ENCODE data around the gene PREP.

The PREP gene

DNA sequence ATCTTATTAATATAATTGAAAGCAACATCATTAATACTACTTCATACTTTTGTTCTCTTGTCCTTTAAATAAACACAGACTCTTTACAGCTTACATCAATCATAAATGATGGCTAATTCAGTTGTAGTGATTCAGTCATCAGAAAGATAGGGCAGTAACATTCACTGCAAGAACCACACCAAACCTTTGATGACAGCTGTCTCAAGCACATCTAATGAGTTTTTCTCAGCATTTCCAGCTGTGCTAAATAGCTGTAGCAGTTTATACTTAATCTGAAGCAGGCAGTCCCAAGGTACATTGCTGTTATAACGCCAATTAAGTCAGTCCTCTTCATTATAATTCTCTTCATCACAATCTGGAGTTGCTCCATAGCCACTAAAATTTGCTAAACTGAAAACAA lies 45.7 kb downstream of the PREP start:
- no peaks in the 10 kb centered on the region for H3K79me2 ChIP-seq (ENCODE audit: control insufficient read depth, low read length)
- H3K4me3 ChIP-seq (ENCODE audit: low read length) = no peak overlapping the region
- no peak overlapping the region for H3K27ac ChIP-seq (ENCODE audit: low read depth, low read length)
- H3K9me2 ChIP-seq (replicated peaks; ENCODE audit: control insufficient read depth, low read length) = no peaks in the 10 kb centered on the region; the same call in 1 of the 2 replicates
- H4K20me1 ChIP-seq (ENCODE audit: control insufficient read depth, insufficient read depth, low read depth, low read length) = no peaks in the 10 kb centered on the region
- peaks cover 38% of the 10 kb centered on the region for H3K36me3 ChIP-seq (ENCODE audit: control insufficient read depth, low read length)
- no peak overlapping the region for H3K4me2 ChIP-seq (ENCODE audit: low read length)
- no peaks in the 10 kb centered on the region for H3K9me3 ChIP-seq (ENCODE audit: control insufficient read depth, insufficient read depth, low read length)
- TF ChIP-seq EZH2phosphoT487 (IDR thresholded peaks at IDR 0.05; ENCODE audit: borderline replicate concordance, low read length) = no peak
- TF ChIP-seq, protein P1, sequence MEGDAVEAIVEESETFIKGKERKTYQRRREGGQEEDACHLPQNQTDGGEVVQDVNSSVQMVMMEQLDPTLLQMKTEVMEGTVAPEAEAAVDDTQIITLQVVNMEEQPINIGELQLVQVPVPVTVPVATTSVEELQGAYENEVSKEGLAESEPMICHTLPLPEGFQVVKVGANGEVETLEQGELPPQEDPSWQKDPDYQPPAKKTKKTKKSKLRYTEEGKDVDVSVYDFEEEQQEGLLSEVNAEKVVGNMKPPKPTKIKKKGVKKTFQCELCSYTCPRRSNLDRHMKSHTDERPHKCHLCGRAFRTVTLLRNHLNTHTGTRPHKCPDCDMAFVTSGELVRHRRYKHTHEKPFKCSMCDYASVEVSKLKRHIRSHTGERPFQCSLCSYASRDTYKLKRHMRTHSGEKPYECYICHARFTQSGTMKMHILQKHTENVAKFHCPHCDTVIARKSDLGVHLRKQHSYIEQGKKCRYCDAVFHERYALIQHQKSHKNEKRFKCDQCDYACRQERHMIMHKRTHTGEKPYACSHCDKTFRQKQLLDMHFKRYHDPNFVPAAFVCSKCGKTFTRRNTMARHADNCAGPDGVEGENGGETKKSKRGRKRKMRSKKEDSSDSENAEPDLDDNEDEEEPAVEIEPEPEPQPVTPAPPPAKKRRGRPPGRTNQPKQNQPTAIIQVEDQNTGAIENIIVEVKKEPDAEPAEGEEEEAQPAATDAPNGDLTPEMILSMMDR (IDR thresholded peaks at IDR 0.05; ENCODE audit: low read depth, low read length, poor library complexity, severe bottlenecking) = no peak
- H3K4me1 ChIP-seq (ENCODE audit: control insufficient read depth, low read length) = no peaks in the 10 kb centered on the region
- H3K27me3 ChIP-seq (ENCODE audit: control insufficient read depth, low read length) = no peaks in the 10 kb centered on the region
- H3F3A ChIP-seq (ENCODE audit: control insufficient read depth, insufficient read depth) = no peaks in the 10 kb centered on the region

DNA sequence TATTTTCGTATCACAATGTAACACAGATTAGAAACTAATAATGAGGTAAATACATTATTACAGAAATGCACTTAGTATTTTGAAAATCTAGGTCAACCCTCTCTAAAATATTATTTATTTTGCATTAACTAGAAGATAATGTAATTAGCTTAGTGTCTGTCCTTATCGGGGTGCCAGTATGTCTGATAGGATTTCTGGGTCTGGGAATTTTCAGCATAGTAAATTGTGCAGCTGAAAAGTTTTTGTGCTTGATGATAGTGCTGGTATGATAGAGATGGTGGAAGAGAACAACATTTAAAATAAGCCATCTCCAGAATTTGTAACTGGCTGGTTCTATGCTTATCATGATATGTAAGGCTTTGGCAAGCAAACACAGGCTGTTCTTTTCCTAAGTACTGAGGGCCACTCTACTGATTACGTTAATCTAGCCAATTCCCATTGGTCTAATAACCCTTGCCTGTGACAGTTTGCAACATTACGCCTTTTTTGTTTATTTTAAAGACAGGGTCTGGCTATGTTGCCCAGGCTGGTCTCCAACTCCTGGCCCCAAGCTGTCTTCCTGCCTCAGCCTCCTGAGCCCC lies 50.8 kb downstream of the PREP start:
- peaks cover 40% of the 10 kb centered on the region for H3K36me3 ChIP-seq (ENCODE audit: control insufficient read depth, low read length)
- H3K27me3 ChIP-seq (ENCODE audit: control insufficient read depth, low read length) = no peaks in the 10 kb centered on the region
- no peak overlapping the region for H3K27ac ChIP-seq (ENCODE audit: low read depth, low read length)
- H3K9me2 ChIP-seq (replicated peaks; ENCODE audit: control insufficient read depth, low read length) = no peaks in the 10 kb centered on the region
- H3K4me3 ChIP-seq (ENCODE audit: low read length) = no peak overlapping the region
- H3F3A ChIP-seq (ENCODE audit: control insufficient read depth, insufficient read depth) = no peaks in the 10 kb centered on the region
- H4K20me1 ChIP-seq (ENCODE audit: control insufficient read depth, insufficient read depth, low read depth, low read length) = no peaks in the 10 kb centered on the region
- no peak overlapping the region for H3K4me2 ChIP-seq (ENCODE audit: low read length)
- TF ChIP-seq, protein P1 (IDR thresholded peaks at IDR 0.05; ENCODE audit: low read depth, low read length, poor library complexity, severe bottlenecking) = no peak
- no peak for TF ChIP-seq EZH2phosphoT487 (IDR thresholded peaks at IDR 0.05; ENCODE audit: borderline replicate concordance, low read length)
- no peaks in the 10 kb centered on the region for H3K79me2 ChIP-seq (ENCODE audit: control insufficient read depth, low read length)
- no peaks in the 10 kb centered on the region for H3K4me1 ChIP-seq (ENCODE audit: control insufficient read depth, low read length)
- no peaks in the 10 kb centered on the region for H3K9me3 ChIP-seq (ENCODE audit: control insufficient read depth, insufficient read depth, low read length)

- Histone ChIP-seq H3K9me3 (ENCODE audit: control insufficient read depth, insufficient read depth, low read length) (no peaks in the 10 kb centered on the region), H3K4me2 (ENCODE audit: low read length) (no peak overlapping the region), H3K79me2 (ENCODE audit: control insufficient read depth, low read length) (no peaks in the 10 kb centered on the region), H3F3A (ENCODE audit: control insufficient read depth, insufficient read depth) (no peaks in the 10 kb centered on the region), H3K27ac (ENCODE audit: low read depth, low read length) (no peak overlapping the region), H3K9me2 (replicated peaks; ENCODE audit: control insufficient read depth, low read length) (no peaks in the 10 kb centered on the region), H3K36me3 (ENCODE audit: control insufficient read depth, low read length) (peaks cover 30% of the 10 kb centered on the region), H4K20me1 (ENCODE audit: control insufficient read depth, insufficient read depth, low read depth, low read length) (no peaks in the 10 kb centered on the region), H3K4me1 (ENCODE audit: control insufficient read depth, low read length) (no peaks in the 10 kb centered on the region), H3K4me3 (ENCODE audit: low read length) (no peak overlapping the region), H3K27me3 (ENCODE audit: control insufficient read depth, low read length) (no peaks in the 10 kb centered on the region)
- TF ChIP-seq EZH2phosphoT487 (IDR thresholded peaks at IDR 0.05; ENCODE audit: borderline replicate concordance, low read length) = no peak
- TF ChIP-seq, protein P1 (IDR thresholded peaks at IDR 0.05; ENCODE audit: low read depth, low read length, poor library complexity, severe bottlenecking) = no peak
Measured at GRCh38 chr6:105348897-105349296, 54.0 kb downstream of the PREP start.

All from DOHH2 (cell line).